B cell (primary cell): Measurements from ENCODE around the gene MAPRE3. TPM values are rescaled to one million over a fixed set of nuclear protein-coding genes. Genes with fewer than 3 reads are reported as not detected.

Experiments
- ATAC-seq: fragments of 200-7000 bp; cut with Tn5 transposase; one replicate; pipeline ENCODE4 v1.10.0; 2021; ENCODE audit warnings: low read depth, mild to moderate bottlenecking, moderate number of reproducible peaks, moderate library complexity
- CTCF ChIA-PET: fragments of 350-600 bp; sonication (Branson Sonifier 250); formaldehyde crosslinking; loops from one replicate; lab custom pipeline; 2021; ENCODE audit warnings: antibody characterized with exemption, inconsistent platforms; lab: Charles Lee
- POLR2A ChIA-PET: fragments of 350-600 bp; sonication (Branson Sonifier 250); formaldehyde crosslinking; loops from one replicate; lab custom pipeline; 2021; ENCODE audit warnings: antibody characterized with exemption; lab: Charles Lee
- DNase-seq: peaks from one replicate; pipeline ENCODE4 v3.0.0; 2013
- H2AFZ ChIP-seq: 2 replicates; pipeline ENCODE4 v1.6.1; 2012; ENCODE audit warnings: mild to moderate bottlenecking, low read depth, low read length; ENCODE audit not compliant: insufficient read depth, poor library complexity, severe bottlenecking
- H3K27ac ChIP-seq, 2 donors: 1 replicate in 1 of 2; 2 replicates in 1 of 2; pipeline ENCODE4 v1.5.1; 2012 to 2013; ENCODE audit warnings: low read length in 2 of 2, mild to moderate bottlenecking in 2 of 2, moderate library complexity in 1 of 2
- H3K27me3 ChIP-seq, 4 experiments: fragments of 200-600 bp in 1 of 4; sonication (generic) in 1 of 4; replicated peaks in 1 of 4; 1 replicate in 2 of 4; 2 replicates in 2 of 4; pipeline versions ENCODE4 v1.6.1 to v1.7.0; 2013 to 2016; ENCODE audit warnings: low read length in 3 of 4, mild to moderate bottlenecking in 2 of 4, mixed read lengths in 1 of 4, moderate library complexity in 1 of 4; ENCODE audit not compliant: insufficient read depth in 4 of 4, control insufficient read depth in 3 of 4; ENCODE audit errors: control extremely low read depth in 1 of 4
- H3K36me3 ChIP-seq, 2 experiments: replicated peaks in 1 of 2; 1 replicate in 1 of 2; 2 replicates in 1 of 2; pipeline versions ENCODE4 v1.6.1 to v1.7.1; 2013; ENCODE audit warnings: low read length in 1 of 2; ENCODE audit not compliant: insufficient read depth in 2 of 2, control insufficient read depth in 1 of 2; ENCODE audit errors: control extremely low read depth in 1 of 2, extremely low read depth in 1 of 2
- H3K4me1 ChIP-seq, 2 donors: fragments of 200-600 bp in 1 of 2; sonication (generic) in 1 of 2; 1 replicate in 1 of 2; 2 replicates in 1 of 2; pipeline versions ENCODE4 v1.5.1 to v1.6.1; 2013 to 2017; ENCODE audit warnings: low read length in 2 of 2; ENCODE audit not compliant: control insufficient read depth in 2 of 2, insufficient read depth in 2 of 2
- H3K4me2 ChIP-seq: replicated peaks from 2 replicates; pipeline ENCODE3; 2012; ENCODE audit warnings: mild to moderate bottlenecking, low read depth, low read length; ENCODE audit not compliant: poor library complexity, severe bottlenecking
- H3K4me3 ChIP-seq, 5 experiments: fragments of 200-600 bp in 1 of 5; sonication (generic) in 1 of 5; 1 replicate in 3 of 5; 2 replicates in 2 of 5; pipeline versions ENCODE4 v1.5.1 to v1.7.0; 2011 to 2016; ENCODE audit warnings: low read length in 4 of 5, mild to moderate bottlenecking in 4 of 5, low read depth in 2 of 5, control low read depth in 1 of 5, moderate library complexity in 1 of 5; ENCODE audit not compliant: insufficient read depth in 1 of 5; ENCODE audit errors: control extremely low read depth in 1 of 5, extremely low read depth in 1 of 5
- H3K79me2 ChIP-seq: fragments of 200-600 bp; sonication (generic); one replicate; pipeline ENCODE4 v1.6.0; 2016; ENCODE audit warnings: low read length; ENCODE audit not compliant: control insufficient read depth, insufficient read depth
- H3K9ac ChIP-seq: fragments of 200-600 bp; sonication (generic); 2 replicates; pipeline ENCODE4 v1.6.1; 2017; ENCODE audit warnings: mild to moderate bottlenecking, low read length, moderate library complexity
- H3K9me3 ChIP-seq, 3 donors: one replicate each; pipeline versions ENCODE4 v1.6.1 to v1.7.1; 2013; ENCODE audit warnings: low read length in 2 of 3; ENCODE audit not compliant: control insufficient read depth in 2 of 3, insufficient read depth in 1 of 3; ENCODE audit errors: control extremely low read depth in 1 of 3
- H4K20me1 ChIP-seq: 2 replicates; pipeline ENCODE4 v1.6.0; 2012; ENCODE audit warnings: mild to moderate bottlenecking, low read length; ENCODE audit not compliant: insufficient read depth, control insufficient read depth, poor library complexity, severe bottlenecking
- H3K27ac Mint-ChIP-seq: one replicate; pipeline ENCODE4 v1.8.0; 2021; ENCODE audit warnings: mixed read lengths
- H3K27me3 Mint-ChIP-seq: one replicate; pipeline ENCODE4 v1.8.0; 2021; ENCODE audit warnings: mixed read lengths
- H3K4me1 Mint-ChIP-seq: one replicate; pipeline ENCODE4 v1.8.0; 2021; ENCODE audit warnings: mixed read lengths
- H3K4me3 Mint-ChIP-seq: one replicate; pipeline ENCODE4 v1.8.0; 2021; ENCODE audit warnings: mixed read lengths
- H3K9me3 Mint-ChIP-seq: one replicate; pipeline ENCODE4 v1.8.0; 2022; ENCODE audit warnings: mixed read lengths; ENCODE audit not compliant: insufficient read depth
- CTCF ChIP-seq: fragments of 200-600 bp; IDR thresholded peaks from one replicate; pipeline ENCODE4 v1.8.0; 2022; ENCODE audit warnings: antibody characterized with exemption, mild to moderate bottlenecking
- EZH2 ChIP-seq: IDR thresholded peaks from 2 replicates; pipeline ENCODE4 v1.6.1; 2012; ENCODE audit warnings: borderline replicate concordance, low read depth, mild to moderate bottlenecking, moderate library complexity, low read length; ENCODE audit not compliant: insufficient read depth, poor library complexity, severe bottlenecking
- WGBS: methylation state at CpG from one replicate; pipeline ENCODE4 v1.1.5; 2013; ENCODE audit warnings: missing lambda C conversion rate; ENCODE audit not compliant: insufficient coverage; 5-methylcytosine and 5-hydroxymethylcytosine counted together
- intact Hi-C: fragments of 100-400 bp; cut with micrococcal nuclease; formaldehyde crosslinking; loops from one replicate; pipeline ENCODE4 v1.10.0; 2022
- polyA plus RNA-seq: library from polyadenylated mRNA; depleted of rRNA; stranded (reverse); fragments of >200 nt; gene quantifications from 2 replicates; pipeline ENCODE4 v1.2.3, GENCODE V29; 2012
- total RNA-seq, 2 donors: library from RNA; stranded (reverse); fragments of 120-200 nt in 1 of 2; gene quantifications; 1 replicate in 1 of 2; 2 replicates in 1 of 2; pipeline versions ENCODE4 v1.2.3 to v1.2.4, GENCODE V29; 2013 to 2022

MAPRE3 gene
- total and polyA plus RNA-seq, 2 donors (not counting 1 experiment from before 2014, with no cell fraction given): 5.4 to 9.8 TPM

- Histone ChIP-seq H2AFZ (peak overlapping the region; percentile 85), H3K27me3 (peaks cover 2 to 11% (median 5%) of the 10 kb centered on the region in 4 experiments), H3K9me3 (no peaks in the 10 kb centered on the region), H3K9ac (peak overlapping the region; percentile 74), H3K27ac (no peak overlapping the region), H3K4me2 (peak overlapping the region; percentile 88), H3K79me2 (no peaks in the 10 kb centered on the region), H4K20me1 (no peaks in the 10 kb centered on the region), H3K4me3 (peak overlapping the region in 4 of 5 experiments; percentile 59 to 66 (median 62)), H3K4me1 (peaks cover 11 to 12% of the 10 kb centered on the region in 2 donors), H3K36me3 (no peaks in the 10 kb centered on the region)
- TF ChIP-seq CTCF: no peak
- TF ChIP-seq EZH2: no peak
- POLR2A ChIA-PET: interaction anchor here (0.7 kb wide), 1 partner anchor 27 kb away, joined by 4 read pairs; no protein-coding TSS in a partner anchor
- peak overlapping the region; percentile 57 for H3K27ac Mint-ChIP-seq
- ATAC-seq (peak; percentile 25), DNase-seq (peak; percentile 47)
- 7% methylated on average over 24 of the region's 34 CpGs for WGBS
- H3K4me1 Mint-ChIP-seq: peaks cover 19% of the 10 kb centered on the region
- CTCF ChIA-PET: interaction anchor here (0.6 to 3.1 kb wide), 6 partner anchors 9 to 309 kb away, joined by 3 to 20 read pairs (median 3); no protein-coding TSS in a partner anchor
- H3K9me3 Mint-ChIP-seq: no peaks in the 10 kb centered on the region
- H3K4me3 Mint-ChIP-seq: peak overlapping the region; percentile 84
- H3K27me3 Mint-ChIP-seq: peaks cover 24% of the 10 kb centered on the region
- intact Hi-C loops: loop anchor here (1.0 to 2.0 kb wide), 5 partner anchors 61 to 241 kb away; partner anchors contain the start of genes ATRAID, PREB, SLC5A6 and TMEM214
These were observed 641 bp downstream of the MAPRE3 start for GRCh38 chr2:26970928-26971627.
